Mesendoderm (in vitro differentiated cells): ENCODE measurements around the gene GRID2.

ENCODE experiments used
- DNase-seq: peaks from one replicate; pipeline ENCODE4 v3.0.0; 2013
- H2AK5ac ChIP-seq: 2 replicates; pipeline ENCODE4 v1.6.1; 2013; ENCODE audit warnings: low read length, inconsistent platforms
- H2BK120ac ChIP-seq: 2 replicates; pipeline ENCODE4 v1.6.1; 2013; ENCODE audit warnings: low read depth, mild to moderate bottlenecking, low read length, moderate library complexity, mixed read lengths
- H2BK15ac ChIP-seq: replicated peaks from 2 replicates; pipeline ENCODE4 v1.6.1; 2013; ENCODE audit warnings: low read depth, mild to moderate bottlenecking, moderate library complexity
- H2BK5ac ChIP-seq: 2 replicates; pipeline ENCODE4 v1.6.1; 2013; ENCODE audit warnings: low read length, inconsistent platforms
- H3K18ac ChIP-seq: 2 replicates; pipeline ENCODE4 v1.6.1; 2013; ENCODE audit warnings: mild to moderate bottlenecking, low read length, mixed read lengths
- H3K23ac ChIP-seq: one replicate; pipeline ENCODE4 v1.6.1; 2013; ENCODE audit warnings: low read length
- H3K27ac ChIP-seq: 2 replicates; pipeline ENCODE4 v1.5.1; 2013; ENCODE audit warnings: low read depth, mild to moderate bottlenecking, inconsistent platforms, low read length, moderate library complexity
- H3K27me3 ChIP-seq: 2 replicates; pipeline ENCODE4 v1.6.1; 2013; ENCODE audit warnings: low read length, control low read depth, mild to moderate bottlenecking, inconsistent platforms; ENCODE audit not compliant: insufficient read depth, poor library complexity
- H3K36me3 ChIP-seq: 2 replicates; pipeline ENCODE4 v1.6.1; 2013; ENCODE audit warnings: low read length, inconsistent platforms; ENCODE audit not compliant: control insufficient read depth, insufficient read depth
- H3K4ac ChIP-seq: one replicate; pipeline ENCODE4 v1.6.1; 2013; ENCODE audit warnings: low read depth, mild to moderate bottlenecking, low read length, moderate library complexity
- H3K4me1 ChIP-seq: 2 replicates; pipeline ENCODE4 v1.6.1; 2013; ENCODE audit warnings: low read depth, low read length, inconsistent platforms; ENCODE audit not compliant: control insufficient read depth
- H3K4me2 ChIP-seq: 2 replicates; pipeline ENCODE4 v1.6.1; 2013; ENCODE audit warnings: low read length
- H3K4me3 ChIP-seq: 2 replicates; pipeline ENCODE4 v1.5.1; 2013; ENCODE audit warnings: mild to moderate bottlenecking, low read length
- H3K56ac ChIP-seq: one replicate; pipeline ENCODE4 v1.6.1; 2013; ENCODE audit warnings: low read length
- H3K79me1 ChIP-seq: 2 replicates; pipeline ENCODE4 v1.6.1; 2013; ENCODE audit warnings: low read length, inconsistent platforms
- H3K79me2 ChIP-seq: 2 replicates; pipeline ENCODE4 v1.6.1; 2013; ENCODE audit warnings: mild to moderate bottlenecking, low read length; ENCODE audit not compliant: control insufficient read depth, insufficient read depth
- H3K9ac ChIP-seq: 2 replicates; pipeline ENCODE4 v1.6.1; 2013; ENCODE audit warnings: low read length, inconsistent platforms
- H4K5ac ChIP-seq: one replicate; pipeline ENCODE4 v1.6.1; 2013; ENCODE audit warnings: low read length
- H4K8ac ChIP-seq: one replicate; pipeline ENCODE4 v1.6.1; 2013; ENCODE audit warnings: low read depth, mild to moderate bottlenecking, control low read depth, low read length, moderate library complexity
- WGBS: extraction: QIAGEN DNeasy Blood & Tissue Kit; methylation state at CpG from one replicate; pipeline ENCODE4 v1.1.7; 2013; ENCODE audit warnings: low lambda C conversion rate, missing lambda C conversion rate; ENCODE audit not compliant: insufficient coverage; ENCODE audit errors: extremely low coverage; 5-methylcytosine and 5-hydroxymethylcytosine counted together

The GRID2 gene

GRCh38 chr4:93759506-93759905, 1455.7 kb downstream of the GRID2 start:
- H2AK5ac ChIP-seq, result no peak overlapping the region
- no peaks in the 10 kb centered on the region for H3K79me2 ChIP-seq
- H3K56ac ChIP-seq, result no peak overlapping the region
- no peak overlapping the region for H3K27ac ChIP-seq
- no peaks in the 10 kb centered on the region for H3K36me3 ChIP-seq
- no peaks in the 10 kb centered on the region for H3K27me3 ChIP-seq
- H2BK120ac ChIP-seq, result no peak overlapping the region
- H3K23ac ChIP-seq, result no peak overlapping the region
- H3K4me1 ChIP-seq, result no peaks in the 10 kb centered on the region
- DNase-seq, result no peak
- no peak overlapping the region for H2BK5ac ChIP-seq
- H3K79me1 ChIP-seq, result no peaks in the 10 kb centered on the region
- WGBS, result no CpG with 5 or more reads among the region's 2 CpGs
- H3K9ac ChIP-seq, result no peak overlapping the region
- no peak overlapping the region for H2BK15ac ChIP-seq
- H3K18ac ChIP-seq, result no peak overlapping the region
- no peak overlapping the region for H4K8ac ChIP-seq
- H3K4me3 ChIP-seq, result no peak overlapping the region
- no peak overlapping the region for H4K5ac ChIP-seq
- H3K4ac ChIP-seq, result no peak overlapping the region
- no peak overlapping the region for H3K4me2 ChIP-seq

DNA sequence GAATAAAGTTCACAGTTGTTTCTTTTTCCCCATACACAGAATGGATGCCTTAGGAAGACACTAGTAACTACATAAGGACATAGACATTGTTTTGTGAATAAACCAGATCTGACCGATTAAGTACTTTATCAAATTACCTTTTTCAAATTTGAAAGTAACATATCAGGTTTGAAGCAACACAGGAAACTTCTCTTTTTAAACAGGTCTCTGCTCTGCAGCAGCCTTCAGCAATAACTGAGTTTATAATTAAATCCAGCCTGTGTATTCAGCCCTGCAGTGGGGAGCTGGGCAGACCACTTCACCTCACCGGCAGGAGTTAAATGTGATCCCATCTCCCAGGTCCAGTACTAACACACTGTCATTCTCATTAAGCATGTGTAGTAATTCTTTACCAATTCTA, 1456.5 kb downstream of the GRID2 start:
- H2BK15ac ChIP-seq, result no peak overlapping the region
- H3K18ac ChIP-seq, result no peak overlapping the region
- no peaks in the 10 kb centered on the region for H3K79me2 ChIP-seq
- no peak overlapping the region for H2AK5ac ChIP-seq
- no peak overlapping the region for H4K8ac ChIP-seq
- no peaks in the 10 kb centered on the region for H3K27me3 ChIP-seq
- no peak for DNase-seq
- no CpG with 5 or more reads among the region's 2 CpGs for WGBS
- H2BK120ac ChIP-seq, result no peak overlapping the region
- no peak overlapping the region for H2BK5ac ChIP-seq
- no peak overlapping the region for H4K5ac ChIP-seq
- H3K79me1 ChIP-seq, result no peaks in the 10 kb centered on the region
- H3K4me1 ChIP-seq, result no peaks in the 10 kb centered on the region
- no peak overlapping the region for H3K27ac ChIP-seq
- no peak overlapping the region for H3K4ac ChIP-seq
- H3K9ac ChIP-seq, result no peak overlapping the region
- H3K23ac ChIP-seq, result no peak overlapping the region
- no peak overlapping the region for H3K4me3 ChIP-seq
- no peak overlapping the region for H3K56ac ChIP-seq
- H3K36me3 ChIP-seq, result no peaks in the 10 kb centered on the region
- H3K4me2 ChIP-seq, result no peak overlapping the region

DNA sequence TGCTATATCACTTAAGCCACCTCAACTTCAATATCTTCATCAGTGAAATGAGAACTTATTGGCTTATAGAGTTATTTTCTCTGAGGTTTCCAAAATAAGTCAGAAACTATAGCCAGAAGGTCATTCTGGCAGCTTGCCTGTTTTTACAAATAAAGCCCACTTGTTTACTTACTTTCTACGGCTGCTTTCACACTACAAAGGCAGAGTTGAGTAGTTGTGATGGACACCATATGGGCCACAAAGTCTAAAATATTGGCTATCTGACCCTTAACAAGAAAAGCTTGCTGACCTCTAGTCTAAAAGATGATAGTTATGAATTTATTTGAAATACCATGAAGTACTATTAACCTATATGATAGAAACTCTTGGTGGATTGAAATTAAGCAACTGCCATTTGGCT, 1457.5 kb downstream of the GRID2 start:
- no peaks in the 10 kb centered on the region for H3K27me3 ChIP-seq
- H3K9ac ChIP-seq, result no peak overlapping the region
- no peak overlapping the region for H2BK120ac ChIP-seq
- H3K56ac ChIP-seq, result no peak overlapping the region
- no peak overlapping the region for H3K27ac ChIP-seq
- no peak overlapping the region for H2AK5ac ChIP-seq
- no peak overlapping the region for H2BK15ac ChIP-seq
- no peak overlapping the region for H3K18ac ChIP-seq
- no peaks in the 10 kb centered on the region for H3K79me2 ChIP-seq
- DNase-seq, result no peak
- no peak overlapping the region for H4K8ac ChIP-seq
- H4K5ac ChIP-seq, result no peak overlapping the region
- H2BK5ac ChIP-seq, result no peak overlapping the region
- H3K36me3 ChIP-seq, result no peaks in the 10 kb centered on the region
- H3K4me3 ChIP-seq, result no peak overlapping the region
- no peaks in the 10 kb centered on the region for H3K4me1 ChIP-seq
- WGBS, result no CpG with 5 or more reads among the region's 1 CpG
- no peak overlapping the region for H3K4ac ChIP-seq
- H3K4me2 ChIP-seq, result no peak overlapping the region
- H3K79me1 ChIP-seq, result no peaks in the 10 kb centered on the region
- H3K23ac ChIP-seq, result no peak overlapping the region

- Histone ChIP-seq H3K4me2 (no peak overlapping the region), H2BK15ac (no peak overlapping the region), H2BK120ac (no peak overlapping the region), H2BK5ac (no peak overlapping the region), H3K4ac (no peak overlapping the region), H3K4me1 (no peaks in the 10 kb centered on the region), H3K27me3 (no peaks in the 10 kb centered on the region), H3K79me1 (no peaks in the 10 kb centered on the region), H3K9ac (no peak overlapping the region), H3K4me3 (no peak overlapping the region), H3K23ac (no peak overlapping the region), H3K27ac (no peak overlapping the region), H4K5ac (no peak overlapping the region), H3K36me3 (no peaks in the 10 kb centered on the region), H3K18ac (no peak overlapping the region), H3K56ac (no peak overlapping the region), H2AK5ac (no peak overlapping the region), H3K79me2 (no peaks in the 10 kb centered on the region), H4K8ac (no peak overlapping the region)
- no CpG with 5 or more reads among the region's 5 CpGs for WGBS
- peak; percentile 46 for DNase-seq
These were observed 1461.0 kb downstream of the GRID2 start for GRCh38 chr4:93764639-93765246.

GRCh38 chr4:93767917-93768316, 1464.2 kb downstream of the GRID2 start:
- H3K79me1 ChIP-seq, result no peaks in the 10 kb centered on the region
- H3K79me2 ChIP-seq, result no peaks in the 10 kb centered on the region
- H3K4me3 ChIP-seq, result no peak overlapping the region
- H3K56ac ChIP-seq, result no peak overlapping the region
- H3K36me3 ChIP-seq, result no peaks in the 10 kb centered on the region
- H3K4ac ChIP-seq, result no peak overlapping the region
- no peak overlapping the region for H4K5ac ChIP-seq
- H2AK5ac ChIP-seq, result no peak overlapping the region
- no peak overlapping the region for H3K23ac ChIP-seq
- H3K9ac ChIP-seq, result no peak overlapping the region
- DNase-seq, result no peak
- H3K18ac ChIP-seq, result no peak overlapping the region
- no CpG with 5 or more reads among the region's 5 CpGs for WGBS
- H3K27me3 ChIP-seq, result no peaks in the 10 kb centered on the region
- no peak overlapping the region for H2BK5ac ChIP-seq
- no peaks in the 10 kb centered on the region for H3K4me1 ChIP-seq
- H2BK15ac ChIP-seq, result no peak overlapping the region
- H3K4me2 ChIP-seq, result no peak overlapping the region
- H4K8ac ChIP-seq, result no peak overlapping the region
- H2BK120ac ChIP-seq, result no peak overlapping the region
- no peak overlapping the region for H3K27ac ChIP-seq

- H2AK5ac ChIP-seq, result no peak overlapping the region
- no peak overlapping the region for H3K9ac ChIP-seq
- WGBS, result no CpG with 5 or more reads among the region's 1 CpG
- no peak overlapping the region for H3K18ac ChIP-seq
- H4K5ac ChIP-seq, result no peak overlapping the region
- H3K27ac ChIP-seq, result no peak overlapping the region
- no peak overlapping the region for H2BK5ac ChIP-seq
- no peak overlapping the region for H3K4ac ChIP-seq
- H3K36me3 ChIP-seq, result no peaks in the 10 kb centered on the region
- no peaks in the 10 kb centered on the region for H3K4me1 ChIP-seq
- no peak overlapping the region for H3K4me2 ChIP-seq
- H3K4me3 ChIP-seq, result no peak overlapping the region
- no peak overlapping the region for H3K56ac ChIP-seq
- no peak overlapping the region for H4K8ac ChIP-seq
- no peaks in the 10 kb centered on the region for H3K27me3 ChIP-seq
- no peak overlapping the region for H2BK120ac ChIP-seq
- no peak overlapping the region for H2BK15ac ChIP-seq
- H3K79me1 ChIP-seq, result no peaks in the 10 kb centered on the region
- no peak overlapping the region for H3K23ac ChIP-seq
- DNase-seq, result no peak
- no peaks in the 10 kb centered on the region for H3K79me2 ChIP-seq
These were observed 1466.4 kb downstream of the GRID2 start for GRCh38 chr4:93770201-93770600.
